ENCODE results near the gene MAPK4.
"Not testable (repeated sequence)": the region's sequence is repeated elsewhere in the genome, so short reads cannot be mapped to it uniquely, and the experiment has no call there.

DNA sequence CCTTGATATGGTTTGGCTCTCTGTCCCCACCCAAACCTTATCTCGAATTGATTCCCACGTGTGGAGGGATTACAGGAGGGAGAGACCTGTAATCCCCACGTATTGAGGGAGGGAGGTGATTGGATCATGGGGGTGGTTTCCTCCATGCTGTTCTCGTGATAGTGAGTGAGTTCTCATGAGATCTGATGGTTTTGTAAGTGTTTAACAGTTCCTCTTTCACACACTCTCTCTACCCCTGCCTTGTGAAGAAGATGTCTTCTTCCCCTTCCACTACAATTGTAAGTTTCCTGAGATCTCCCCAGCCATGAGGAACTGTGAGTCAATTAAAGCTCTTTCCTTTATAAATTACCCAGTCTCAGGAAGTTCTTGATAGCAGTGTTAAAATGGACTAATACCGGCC is 42.6 kb upstream of the MAPK4 start:
- TF ChIP-seq, protein P1, sequence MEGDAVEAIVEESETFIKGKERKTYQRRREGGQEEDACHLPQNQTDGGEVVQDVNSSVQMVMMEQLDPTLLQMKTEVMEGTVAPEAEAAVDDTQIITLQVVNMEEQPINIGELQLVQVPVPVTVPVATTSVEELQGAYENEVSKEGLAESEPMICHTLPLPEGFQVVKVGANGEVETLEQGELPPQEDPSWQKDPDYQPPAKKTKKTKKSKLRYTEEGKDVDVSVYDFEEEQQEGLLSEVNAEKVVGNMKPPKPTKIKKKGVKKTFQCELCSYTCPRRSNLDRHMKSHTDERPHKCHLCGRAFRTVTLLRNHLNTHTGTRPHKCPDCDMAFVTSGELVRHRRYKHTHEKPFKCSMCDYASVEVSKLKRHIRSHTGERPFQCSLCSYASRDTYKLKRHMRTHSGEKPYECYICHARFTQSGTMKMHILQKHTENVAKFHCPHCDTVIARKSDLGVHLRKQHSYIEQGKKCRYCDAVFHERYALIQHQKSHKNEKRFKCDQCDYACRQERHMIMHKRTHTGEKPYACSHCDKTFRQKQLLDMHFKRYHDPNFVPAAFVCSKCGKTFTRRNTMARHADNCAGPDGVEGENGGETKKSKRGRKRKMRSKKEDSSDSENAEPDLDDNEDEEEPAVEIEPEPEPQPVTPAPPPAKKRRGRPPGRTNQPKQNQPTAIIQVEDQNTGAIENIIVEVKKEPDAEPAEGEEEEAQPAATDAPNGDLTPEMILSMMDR (IDR thresholded peaks at IDR 0.05), result not testable (repeated sequence)
- not testable (repeated sequence) for TF ChIP-seq POLR2A (IDR thresholded peaks at IDR 0.05)

Data from uterus (tissue), 2 donors.